GM12875 (cell line): ENCODE results near the gene TOR2A.

ENCODE experiments used
- H3K4me3 ChIP-seq: one replicate; pipeline ENCODE4 v1.5.1; 2011; ENCODE audit warnings: low read depth, low read length, control low read depth
- TF ChIP-seq, protein P1 (sequence below): IDR thresholded peaks from 2 replicates; pipeline ENCODE4 v1.5.1; 2011; ENCODE audit warnings: low read depth, mild to moderate bottlenecking, control low read depth, inconsistent platforms, low read length, moderate library complexity, borderline replicate concordance; ENCODE audit not compliant: insufficient read depth

TOR2A gene

DNA sequence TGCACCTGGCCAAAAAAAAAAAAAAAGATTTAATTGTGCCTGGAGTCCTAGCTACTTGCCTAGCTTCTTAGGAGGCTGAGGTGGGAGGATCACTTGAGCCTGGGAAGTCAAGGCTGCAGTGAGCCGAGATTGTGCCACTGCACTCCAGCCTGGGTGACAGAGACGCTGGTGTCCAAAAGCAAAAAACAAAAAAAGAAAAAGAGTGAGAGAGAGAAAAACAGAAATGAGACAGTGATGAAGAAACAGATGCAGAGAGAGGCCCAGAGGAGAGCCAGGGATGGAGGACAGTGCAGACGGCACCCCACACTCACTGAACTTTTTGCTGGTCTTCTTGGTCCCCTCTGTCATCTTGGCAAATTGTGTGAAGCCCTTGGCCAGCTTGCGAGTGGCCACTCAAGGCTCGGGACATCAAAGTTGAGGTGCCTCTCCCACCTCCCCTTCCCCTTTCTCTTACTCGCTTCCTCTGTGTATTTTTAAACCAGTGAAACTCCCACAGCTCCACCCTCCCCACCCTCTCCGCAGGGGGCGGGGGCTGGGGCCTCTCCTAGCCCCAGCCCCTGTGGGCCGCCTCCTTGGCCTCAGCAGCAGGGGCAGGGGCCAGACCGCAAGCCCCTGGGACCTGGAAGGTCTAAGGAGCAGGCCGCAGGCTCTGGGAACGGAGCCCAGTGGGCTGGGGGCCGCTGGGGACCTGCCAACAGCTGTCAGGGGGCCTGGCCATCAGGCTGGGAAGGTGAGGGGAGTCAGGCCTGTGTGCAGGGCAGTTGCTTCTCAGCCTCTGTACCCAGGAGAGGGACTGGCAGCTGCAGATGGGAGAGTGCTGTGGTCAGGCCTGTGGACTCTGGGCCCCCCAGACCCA, 43.4 kb upstream of the TOR2A start, which contains the start of gene SH2D3C:
Gene SH2D3C (minus strand): TSS at position 387 of the 856 bp plus-strand sequence. CDS start 39 bp downstream, at position 348.
- peak within 1 kb of the TSS; percentile 81 for H3K4me3 ChIP-seq
- TF ChIP-seq, protein P1, sequence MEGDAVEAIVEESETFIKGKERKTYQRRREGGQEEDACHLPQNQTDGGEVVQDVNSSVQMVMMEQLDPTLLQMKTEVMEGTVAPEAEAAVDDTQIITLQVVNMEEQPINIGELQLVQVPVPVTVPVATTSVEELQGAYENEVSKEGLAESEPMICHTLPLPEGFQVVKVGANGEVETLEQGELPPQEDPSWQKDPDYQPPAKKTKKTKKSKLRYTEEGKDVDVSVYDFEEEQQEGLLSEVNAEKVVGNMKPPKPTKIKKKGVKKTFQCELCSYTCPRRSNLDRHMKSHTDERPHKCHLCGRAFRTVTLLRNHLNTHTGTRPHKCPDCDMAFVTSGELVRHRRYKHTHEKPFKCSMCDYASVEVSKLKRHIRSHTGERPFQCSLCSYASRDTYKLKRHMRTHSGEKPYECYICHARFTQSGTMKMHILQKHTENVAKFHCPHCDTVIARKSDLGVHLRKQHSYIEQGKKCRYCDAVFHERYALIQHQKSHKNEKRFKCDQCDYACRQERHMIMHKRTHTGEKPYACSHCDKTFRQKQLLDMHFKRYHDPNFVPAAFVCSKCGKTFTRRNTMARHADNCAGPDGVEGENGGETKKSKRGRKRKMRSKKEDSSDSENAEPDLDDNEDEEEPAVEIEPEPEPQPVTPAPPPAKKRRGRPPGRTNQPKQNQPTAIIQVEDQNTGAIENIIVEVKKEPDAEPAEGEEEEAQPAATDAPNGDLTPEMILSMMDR = no peak

DNA sequence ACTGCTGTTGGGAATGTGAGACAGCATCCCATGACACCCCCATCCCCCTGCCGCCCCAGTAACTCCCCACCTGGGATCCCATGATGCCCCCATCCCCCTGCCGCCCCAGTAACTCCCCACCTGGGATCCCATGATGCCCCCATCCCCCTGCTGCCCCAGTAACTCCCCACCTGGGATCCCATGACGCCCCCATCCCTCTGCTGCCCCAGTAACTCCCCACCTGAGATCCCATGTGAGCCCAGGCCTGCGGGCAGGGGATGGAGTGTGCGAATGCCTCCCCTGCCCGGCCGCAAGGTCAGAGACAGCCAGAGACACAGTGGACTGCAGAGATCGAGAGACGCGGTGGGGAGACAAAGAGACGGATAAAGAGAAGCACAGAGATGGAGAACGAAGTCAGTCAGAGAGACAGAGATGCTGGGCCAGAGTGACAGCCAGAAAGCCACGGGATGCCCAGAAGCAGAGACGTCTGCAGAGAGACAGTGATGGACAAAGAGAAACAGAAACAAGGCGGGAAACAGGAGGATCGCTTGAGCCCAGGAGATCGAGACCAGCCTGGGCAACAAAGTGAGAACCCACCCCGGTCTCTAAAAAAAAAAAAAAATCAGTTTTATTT, 42.4 kb upstream of the TOR2A start:
- TF ChIP-seq, protein P1 = no peak
- peak overlapping the region; percentile 81 for H3K4me3 ChIP-seq

DNA sequence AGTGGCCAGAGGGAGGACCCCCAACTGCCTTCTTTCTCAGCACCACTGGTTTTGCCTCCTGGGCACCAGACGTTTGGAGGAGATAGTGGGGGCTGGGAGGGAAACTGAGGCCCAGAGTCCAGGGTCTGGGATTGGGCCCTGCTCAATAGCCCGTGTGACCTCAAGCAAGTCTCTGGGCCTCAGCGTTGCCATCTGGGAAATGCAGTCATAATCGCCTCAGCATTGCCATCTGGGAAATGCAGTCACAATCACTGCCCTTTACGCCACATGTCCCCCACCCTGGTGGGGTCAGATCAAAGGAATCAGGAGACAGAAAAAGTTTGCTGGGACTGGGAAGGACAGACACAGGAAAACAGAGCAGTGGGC, 41.8 kb upstream of the TOR2A start:
- peak overlapping the region; percentile 81 for H3K4me3 ChIP-seq
- TF ChIP-seq, protein P1 = no peak

DNA sequence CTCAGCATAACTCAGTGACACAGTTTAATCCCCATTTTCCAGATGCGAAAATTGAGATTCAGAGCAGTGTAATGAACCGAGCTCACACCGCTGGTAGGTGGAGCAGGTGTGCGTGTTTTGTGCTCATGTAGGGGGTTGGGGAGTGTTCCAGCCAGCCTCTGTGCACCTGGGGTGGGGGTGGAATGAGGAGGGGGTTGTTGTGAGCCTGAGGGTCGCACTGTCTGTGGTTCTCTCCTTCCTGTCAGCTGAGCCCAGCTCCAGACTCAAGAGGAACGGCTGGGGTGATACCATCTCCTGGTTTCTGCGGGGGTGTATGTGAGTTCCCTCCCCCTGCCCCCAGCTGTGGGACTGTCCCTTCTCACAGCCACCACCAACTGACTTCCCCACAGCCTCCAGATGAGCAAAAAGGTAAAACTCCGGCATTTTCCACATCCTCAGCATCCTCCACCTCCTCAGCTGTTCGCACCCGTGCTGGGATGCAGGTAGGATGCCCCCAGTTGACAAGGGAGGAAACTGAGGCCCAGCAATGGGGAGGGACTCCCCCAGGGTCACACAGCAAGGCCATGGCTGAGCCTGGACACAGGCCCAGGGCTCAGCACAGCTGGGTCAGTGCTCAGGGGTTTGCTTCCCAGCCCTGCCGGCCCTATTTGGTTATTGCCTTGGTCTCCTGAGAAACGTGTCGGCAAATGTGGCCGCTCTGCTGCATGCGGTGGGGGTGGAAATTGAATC, 41.3 kb upstream of the TOR2A start:
- TF ChIP-seq, protein P1 = no peak
- H3K4me3 ChIP-seq = peak overlapping the region; percentile 81

DNA sequence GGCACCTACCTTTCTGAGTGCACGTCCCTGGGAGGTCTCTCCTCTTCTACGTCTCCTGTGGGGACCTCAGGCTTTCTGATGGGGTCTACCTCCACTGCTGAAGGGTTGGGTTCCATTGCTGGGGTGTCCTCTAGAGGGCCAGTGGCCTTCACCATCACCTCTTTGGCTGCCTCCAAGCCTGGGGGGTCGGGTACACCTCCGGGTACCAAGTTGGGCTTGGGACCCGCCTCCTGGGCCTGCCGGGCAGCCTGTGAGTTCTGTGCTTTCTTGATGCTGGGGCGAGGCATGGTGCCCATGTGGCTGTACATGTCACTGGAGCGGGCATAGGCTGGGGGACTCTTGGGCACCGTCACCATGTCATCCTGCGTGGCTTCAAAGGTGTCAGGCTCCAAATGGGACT, 38.9 kb upstream of the TOR2A start:
- H3K4me3 ChIP-seq = no peak overlapping the region

DNA sequence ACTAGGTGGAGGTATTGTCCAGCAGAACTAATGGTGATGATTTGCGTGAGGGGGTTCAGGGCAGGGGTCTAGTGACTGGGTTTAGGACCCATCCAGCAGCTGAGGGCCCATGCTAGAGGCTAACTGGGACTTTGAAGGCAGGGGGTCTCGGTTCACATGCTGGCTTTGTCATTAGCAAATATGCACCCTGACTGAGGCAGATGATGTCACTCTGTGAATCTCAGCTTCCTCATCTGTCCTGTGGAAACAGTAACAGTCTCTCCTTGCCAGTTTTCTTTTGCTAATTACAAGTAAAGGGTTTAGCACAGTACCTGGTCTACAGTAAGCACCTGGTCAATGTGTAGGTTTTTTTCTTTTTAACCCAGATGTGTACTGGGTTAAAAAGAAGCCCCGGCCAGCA, 38.2 kb upstream of the TOR2A start:
- TF ChIP-seq, protein P1 = no peak
- no peak overlapping the region for H3K4me3 ChIP-seq

More for the DNA sequence above, 38.9 kb upstream of the TOR2A start:
- TF ChIP-seq, protein P1 = no peak

DNA sequence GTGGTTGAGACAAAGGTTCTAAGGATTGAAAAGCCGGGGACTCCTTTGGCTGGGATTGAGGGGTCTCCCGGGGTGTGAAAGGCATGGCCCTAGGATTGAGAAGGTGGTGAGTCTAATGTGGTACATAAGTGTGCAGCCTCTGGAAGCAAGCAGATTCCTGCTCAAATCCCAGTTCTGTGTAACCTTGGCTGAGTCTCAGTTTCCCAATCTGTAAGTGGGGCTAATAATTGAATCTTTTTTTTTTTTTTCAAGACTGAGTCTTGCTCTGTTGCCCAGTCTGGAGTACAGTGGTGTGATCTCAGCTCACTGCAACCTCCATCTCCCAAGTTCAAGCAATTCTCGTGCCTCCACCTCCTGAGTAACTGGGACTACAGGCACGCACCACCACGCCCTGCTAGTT, 37.5 kb upstream of the TOR2A start:
- H3K4me3 ChIP-seq = no peak overlapping the region
- TF ChIP-seq, protein P1 = no peak
